ENCODE data around the gene TTC34. TPM values are rescaled to one million over a fixed set of nuclear protein-coding genes. Genes with fewer than 3 reads are reported as not detected.

Gene TTC34
- polyA plus RNA-seq, 1 donor (not counting 4 experiments of a cell fraction or from before 2014, with no cell fraction given): 0.04 TPM

DNA sequence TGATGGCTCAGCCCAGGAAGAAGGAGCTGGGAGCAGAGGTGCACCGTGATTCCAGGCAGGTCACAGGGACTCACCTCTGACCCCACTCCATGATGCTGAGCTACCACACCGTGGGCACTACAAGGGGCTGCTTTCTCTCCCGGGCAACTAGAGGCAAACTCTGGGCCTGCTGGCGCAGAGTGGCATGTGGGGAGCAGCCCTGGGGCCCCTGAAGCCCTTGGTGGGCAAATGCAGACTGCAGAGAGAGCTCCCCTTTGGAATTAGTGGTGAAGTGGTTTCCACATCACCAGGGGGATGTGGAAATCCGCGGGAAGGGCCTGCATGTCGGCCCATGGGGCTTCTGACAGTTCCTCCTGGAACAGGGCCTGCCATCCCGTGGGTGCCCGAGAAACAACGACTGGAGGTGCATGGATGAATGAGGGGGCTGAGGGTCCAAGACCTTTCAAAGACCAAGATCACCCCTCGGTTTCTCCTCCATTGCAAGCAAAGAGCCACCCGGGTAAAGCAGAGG lies 156.8 kb downstream of the TTC34 start:
- Histone ChIP-seq H3K9me1 (ENCODE audit: control insufficient read depth, extremely low read depth, insufficient read depth, low read length) (no peaks in the 10 kb centered on the region), H3K4me3 (ENCODE audit: control insufficient read depth in 2 of 3, extremely low read depth in 1 of 3, insufficient read depth in 2 of 3, low read depth in 1 of 3, low read length in 3 of 3) (no peak overlapping the region), H4K20me1 (ENCODE audit: control insufficient read depth, extremely low read depth, insufficient read depth, low read length) (no peaks in the 10 kb centered on the region), H2AFZ (ENCODE audit: control insufficient read depth, low read length) (no peak overlapping the region), H3K9ac (ENCODE audit: control insufficient read depth, extremely low read depth, insufficient read depth, low read length) (no peak overlapping the region), H3K27me3 (ENCODE audit: control insufficient read depth, extremely low read depth, insufficient read depth, low read length) (no peaks in the 10 kb centered on the region), H3K9me3 (ENCODE audit: control insufficient read depth, low read depth, low read length) (no peaks in the 10 kb centered on the region), H3K4me2 (ENCODE audit: control insufficient read depth, extremely low read depth, insufficient read depth, low read depth, low read length) (no peak overlapping the region), H3K27ac (ENCODE audit: control insufficient read depth, insufficient read depth, low read length) (no peak overlapping the region), H3K4me1 (ENCODE audit: control insufficient read depth, extremely low read depth, insufficient read depth, low read length) (no peaks in the 10 kb centered on the region), H3K79me2 (ENCODE audit: control insufficient read depth, insufficient read depth, low read length) (no peaks in the 10 kb centered on the region), H3K36me3 (ENCODE audit: control insufficient read depth in 2 of 2, extremely low read depth in 1 of 2, insufficient read depth in 2 of 2, low read length in 2 of 2) (no peaks in the 10 kb centered on the region)
- no peak for FAIRE-seq
- TF ChIP-seq, protein P1, sequence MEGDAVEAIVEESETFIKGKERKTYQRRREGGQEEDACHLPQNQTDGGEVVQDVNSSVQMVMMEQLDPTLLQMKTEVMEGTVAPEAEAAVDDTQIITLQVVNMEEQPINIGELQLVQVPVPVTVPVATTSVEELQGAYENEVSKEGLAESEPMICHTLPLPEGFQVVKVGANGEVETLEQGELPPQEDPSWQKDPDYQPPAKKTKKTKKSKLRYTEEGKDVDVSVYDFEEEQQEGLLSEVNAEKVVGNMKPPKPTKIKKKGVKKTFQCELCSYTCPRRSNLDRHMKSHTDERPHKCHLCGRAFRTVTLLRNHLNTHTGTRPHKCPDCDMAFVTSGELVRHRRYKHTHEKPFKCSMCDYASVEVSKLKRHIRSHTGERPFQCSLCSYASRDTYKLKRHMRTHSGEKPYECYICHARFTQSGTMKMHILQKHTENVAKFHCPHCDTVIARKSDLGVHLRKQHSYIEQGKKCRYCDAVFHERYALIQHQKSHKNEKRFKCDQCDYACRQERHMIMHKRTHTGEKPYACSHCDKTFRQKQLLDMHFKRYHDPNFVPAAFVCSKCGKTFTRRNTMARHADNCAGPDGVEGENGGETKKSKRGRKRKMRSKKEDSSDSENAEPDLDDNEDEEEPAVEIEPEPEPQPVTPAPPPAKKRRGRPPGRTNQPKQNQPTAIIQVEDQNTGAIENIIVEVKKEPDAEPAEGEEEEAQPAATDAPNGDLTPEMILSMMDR (optimal IDR thresholded peaks at IDR 0.05 in 1 of 3, IDR thresholded peaks at IDR 0.05 in 1 of 3, conservative IDR thresholded peaks at IDR 0.05 in 1 of 3; ENCODE audit: extremely low read depth in 1 of 3, insufficient read depth in 2 of 3, low read length in 3 of 3): no peak
- no peak for TF ChIP-seq EZH2 (IDR thresholded peaks at IDR 0.05; ENCODE audit: low read length)
- DNase-seq (ENCODE audit: low read depth, low spot score): no peak
- dilution Hi-C loops (cut with MboI; ENCODE audit: extremely low pct_ligation_motif_present, low sequenced_read_pairs): no loop called here

DNA sequence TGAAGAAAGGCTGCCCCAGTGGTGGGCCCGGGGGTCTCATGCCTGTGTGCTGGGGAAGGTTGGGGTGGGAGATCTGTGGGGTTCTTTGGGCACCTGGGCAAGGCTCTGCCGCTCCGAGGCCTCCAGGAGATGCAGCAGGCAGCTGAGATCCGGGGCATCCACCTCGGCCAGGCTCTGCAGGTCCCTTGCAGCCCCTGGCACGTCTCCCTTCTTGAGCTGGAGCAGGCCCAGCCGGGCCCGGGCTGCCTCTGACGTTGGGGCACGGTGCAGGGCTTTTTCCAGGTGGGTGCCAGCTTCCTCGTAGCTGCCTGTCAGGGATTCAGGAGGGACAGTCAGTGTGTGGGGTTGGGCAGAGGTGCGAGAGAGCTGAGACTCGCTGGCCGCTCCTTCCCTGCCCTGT lies 157.3 kb downstream of the TTC34 start:
- Histone ChIP-seq H3K9me3 (ENCODE audit: control insufficient read depth, low read depth, low read length) (no peaks in the 10 kb centered on the region), H3K27me3 (ENCODE audit: control insufficient read depth, extremely low read depth, insufficient read depth, low read length) (no peaks in the 10 kb centered on the region), H3K4me1 (ENCODE audit: control insufficient read depth, extremely low read depth, insufficient read depth, low read length) (no peaks in the 10 kb centered on the region), H3K9ac (ENCODE audit: control insufficient read depth, extremely low read depth, insufficient read depth, low read length) (no peak overlapping the region), H3K27ac (ENCODE audit: control insufficient read depth, insufficient read depth, low read length) (no peak overlapping the region), H3K4me2 (ENCODE audit: control insufficient read depth, extremely low read depth, insufficient read depth, low read depth, low read length) (no peak overlapping the region), H2AFZ (ENCODE audit: control insufficient read depth, low read length) (no peak overlapping the region), H3K4me3 (ENCODE audit: control insufficient read depth in 2 of 3, extremely low read depth in 1 of 3, insufficient read depth in 2 of 3, low read depth in 1 of 3, low read length in 3 of 3) (no peak overlapping the region), H3K36me3 (ENCODE audit: control insufficient read depth in 2 of 2, extremely low read depth in 1 of 2, insufficient read depth in 2 of 2, low read length in 2 of 2) (no peaks in the 10 kb centered on the region), H3K9me1 (ENCODE audit: control insufficient read depth, extremely low read depth, insufficient read depth, low read length) (no peaks in the 10 kb centered on the region), H4K20me1 (ENCODE audit: control insufficient read depth, extremely low read depth, insufficient read depth, low read length) (no peaks in the 10 kb centered on the region), H3K79me2 (ENCODE audit: control insufficient read depth, insufficient read depth, low read length) (no peaks in the 10 kb centered on the region)
- FAIRE-seq: no peak
- dilution Hi-C loops (cut with MboI; ENCODE audit: extremely low pct_ligation_motif_present, low sequenced_read_pairs): no loop called here
- TF ChIP-seq EZH2 (IDR thresholded peaks at IDR 0.05; ENCODE audit: low read length): no peak
- TF ChIP-seq, protein P1 (optimal IDR thresholded peaks at IDR 0.05 in 1 of 3, IDR thresholded peaks at IDR 0.05 in 1 of 3, conservative IDR thresholded peaks at IDR 0.05 in 1 of 3; ENCODE audit: extremely low read depth in 1 of 3, insufficient read depth in 2 of 3, low read length in 3 of 3): no peak
- DNase-seq (ENCODE audit: low read depth, low spot score): no peak
